Stimulated activated naive CD8-positive, alpha-beta T cell treated with anti-CD3 and anti-CD28 coated beads, Interleukin-15, amount 100 ng/mL, for 72 hours (primary cell): ENCODE measurements around the gene SBF2.

Experiments
- ATAC-seq: fragments of 150-1000 bp; cut with Tn5 transposase; 2 replicates; pipeline ENCODE4 v1.10.0; 2021; ENCODE audit warnings: mild to moderate bottlenecking, moderate library complexity
- DNase-seq, 2 donors: peaks; one replicate each; pipeline ENCODE4 v3.0.0; 2021 to 2022
- H3K27ac Mint-ChIP-seq, 2 donors: one replicate each; pipeline ENCODE4 v1.8.0; 2022; ENCODE audit warnings: mild to moderate bottlenecking in 2 of 2, mixed read lengths in 2 of 2, moderate library complexity in 2 of 2
- H3K27me3 Mint-ChIP-seq: one replicate; pipeline ENCODE4 v1.8.0; 2022; ENCODE audit warnings: mixed read lengths
- H3K4me1 Mint-ChIP-seq: one replicate; pipeline ENCODE4 v1.8.0; 2022; ENCODE audit warnings: mild to moderate bottlenecking, mixed read lengths
- H3K4me3 Mint-ChIP-seq, 2 donors: one replicate each; pipeline ENCODE4 v1.8.0; 2022; ENCODE audit warnings: mild to moderate bottlenecking in 2 of 2, mixed read lengths in 2 of 2, moderate library complexity in 1 of 2
- H3K9me3 Mint-ChIP-seq, 2 donors: one replicate each; pipeline ENCODE4 v1.8.0; 2022; ENCODE audit warnings: mixed read lengths in 2 of 2

SBF2 gene

GRCh38 chr11:10322401-10322800 is 28.4 kb upstream of the SBF2 start:
- Mint-ChIP-seq H3K9me3 (no peaks in the 10 kb centered on the region), H3K4me1 (peaks cover 30% of the 10 kb centered on the region), H3K4me3 (peak overlapping the region; percentile 7 to 64), H3K27ac (peak overlapping the region; percentile 60 to 98), H3K27me3 (peaks cover 18% of the 10 kb centered on the region)
- ATAC-seq (no peak), DNase-seq (no peak)

- H3K27me3 Mint-ChIP-seq = peaks cover 27% of the 10 kb centered on the region
- H3K27ac Mint-ChIP-seq = no peak overlapping the region
- DNase-seq (no peak), ATAC-seq (no peak)
- H3K4me3 Mint-ChIP-seq = no peak overlapping the region
- H3K4me1 Mint-ChIP-seq = peaks cover 37% of the 10 kb centered on the region
- H3K9me3 Mint-ChIP-seq = no peaks in the 10 kb centered on the region
Measured at GRCh38 chr11:10320736-10321465, 26.9 kb upstream of the SBF2 start.

- no peak for ATAC-seq
- Mint-ChIP-seq H3K4me3 (no peak overlapping the region), H3K27ac (no peak overlapping the region), H3K9me3 (no peaks in the 10 kb centered on the region), H3K27me3 (peaks cover 27% of the 10 kb centered on the region), H3K4me1 (peaks cover 37% of the 10 kb centered on the region)
- DNase-seq = no peak
Measured at GRCh38 chr11:10319702-10320558, 25.9 kb upstream of the SBF2 start.

GRCh38 chr11:10318527-10318802 is 24.4 kb upstream of the SBF2 start:
- Mint-ChIP-seq H3K9me3 (no peaks in the 10 kb centered on the region), H3K4me3 (no peak overlapping the region), H3K27ac (peak overlapping the region in 1 of 2 donors; percentile 20), H3K4me1 (peaks cover 34% of the 10 kb centered on the region), H3K27me3 (peaks cover 14% of the 10 kb centered on the region)
- DNase-seq = no peak
- no peak for ATAC-seq

GRCh38 chr11:10317776-10318526 is 23.9 kb upstream of the SBF2 start:
- Mint-ChIP-seq H3K4me3 (no peak overlapping the region), H3K27ac (peak overlapping the region in 1 of 2 donors; percentile 20), H3K27me3 (peaks cover 10% of the 10 kb centered on the region), H3K4me1 (peaks cover 29% of the 10 kb centered on the region), H3K9me3 (no peaks in the 10 kb centered on the region)
- DNase-seq = no peak
- no peak for ATAC-seq

- no peak overlapping the region for H3K4me3 Mint-ChIP-seq
- no peak overlapping the region for H3K27ac Mint-ChIP-seq
- peaks cover 10% of the 10 kb centered on the region for H3K27me3 Mint-ChIP-seq
- H3K9me3 Mint-ChIP-seq = no peaks in the 10 kb centered on the region
- peaks cover 22% of the 10 kb centered on the region for H3K4me1 Mint-ChIP-seq
- ATAC-seq = no peak
- DNase-seq = no peak
Measured at GRCh38 chr11:10317151-10317755, 23.2 kb upstream of the SBF2 start.

GRCh38 chr11:10315083-10315482 is 21.1 kb upstream of the SBF2 start:
- ATAC-seq (no peak), DNase-seq (no peak)
- Mint-ChIP-seq H3K4me3 (no peak overlapping the region), H3K4me1 (peaks cover 26% of the 10 kb centered on the region), H3K27me3 (peaks cover 24% of the 10 kb centered on the region), H3K27ac (no peak overlapping the region), H3K9me3 (no peaks in the 10 kb centered on the region)

GRCh38 chr11:10314199-10315072 is 20.4 kb upstream of the SBF2 start:
- peak overlapping the region in 1 of 2 donors; percentile 38 for H3K4me3 Mint-ChIP-seq
- H3K27me3 Mint-ChIP-seq = peaks cover 30% of the 10 kb centered on the region
- DNase-seq (no peak), ATAC-seq (peak; percentile 86)
- H3K9me3 Mint-ChIP-seq = no peaks in the 10 kb centered on the region
- peaks cover 32% of the 10 kb centered on the region for H3K4me1 Mint-ChIP-seq
- H3K27ac Mint-ChIP-seq = no peak overlapping the region

- no peak for ATAC-seq
- Mint-ChIP-seq H3K4me3 (no peak overlapping the region), H3K9me3 (no peaks in the 10 kb centered on the region), H3K27me3 (peaks cover 34% of the 10 kb centered on the region), H3K27ac (no peak overlapping the region), H3K4me1 (peaks cover 39% of the 10 kb centered on the region)
- DNase-seq = no peak
Measured at GRCh38 chr11:10311802-10312201, 17.8 kb upstream of the SBF2 start.

- DNase-seq (no peak), ATAC-seq (no peak)
- H3K27me3 Mint-ChIP-seq = peaks cover 46% of the 10 kb centered on the region
- H3K4me3 Mint-ChIP-seq = no peak overlapping the region
- peaks cover 52% of the 10 kb centered on the region for H3K4me1 Mint-ChIP-seq
- H3K9me3 Mint-ChIP-seq = no peaks in the 10 kb centered on the region
- no peak overlapping the region for H3K27ac Mint-ChIP-seq
Measured at GRCh38 chr11:10310301-10310841, 16.4 kb upstream of the SBF2 start.

- peak overlapping the region; percentile 88 for H3K4me3 Mint-ChIP-seq
- no peak for ATAC-seq
Measured at GRCh38 chr11:10309163-10310093, 15.4 kb upstream of the SBF2 start.

GRCh38 chr11:10308201-10308954 is 14.4 kb upstream of the SBF2 start:
- Mint-ChIP-seq H3K27ac (peak overlapping the region; percentile 5 to 55), H3K4me3 (peak overlapping the region; percentile 88), H3K9me3 (no peaks in the 10 kb centered on the region), H3K4me1 (peaks cover 72% of the 10 kb centered on the region), H3K27me3 (peaks cover 58% of the 10 kb centered on the region)
- DNase-seq (no peak), ATAC-seq (no peak)

More at GRCh38 chr11:10309163-10310093, 15.4 kb upstream of the SBF2 start:
- DNase-seq = no peak
- peaks cover 61% of the 10 kb centered on the region for H3K4me1 Mint-ChIP-seq
- H3K27me3 Mint-ChIP-seq = peaks cover 55% of the 10 kb centered on the region
- H3K9me3 Mint-ChIP-seq = no peaks in the 10 kb centered on the region
- H3K27ac Mint-ChIP-seq = no peak overlapping the region
